Measurements from ENCODE around the gene CNTNAP2. TPM values are rescaled to one million over a fixed set of nuclear protein-coding genes. Genes with fewer than 3 reads are reported as not detected.

Gene CNTNAP2
- total RNA-seq, 2 donors from 2014 or later, result 0.37 TPM; not detected in 1

DNA sequence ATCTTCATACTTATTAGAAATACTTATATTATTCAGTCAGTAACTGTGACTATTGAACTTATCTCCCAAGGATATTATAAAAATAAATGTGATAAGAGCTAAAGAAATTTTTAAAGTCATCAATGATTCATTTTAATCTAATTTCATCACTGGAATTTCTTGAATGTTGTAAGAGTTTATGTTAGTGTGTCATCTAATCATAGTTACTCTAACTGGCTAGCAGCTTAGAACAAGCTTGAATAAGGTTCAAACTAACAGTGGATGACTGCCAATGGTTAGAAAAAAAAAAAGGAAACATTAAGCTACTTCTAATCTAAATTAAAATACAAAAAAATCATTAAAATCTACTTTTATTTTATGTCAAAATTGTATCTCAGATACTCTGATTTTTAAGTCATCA lies 1066.3 kb downstream of the CNTNAP2 start:
- no peaks in the 10 kb centered on the region for H3K36me3 Mint-ChIP-seq (ENCODE audit: low read depth)
- no peak for DNase-seq
- ATAC-seq, result no peak

DNA sequence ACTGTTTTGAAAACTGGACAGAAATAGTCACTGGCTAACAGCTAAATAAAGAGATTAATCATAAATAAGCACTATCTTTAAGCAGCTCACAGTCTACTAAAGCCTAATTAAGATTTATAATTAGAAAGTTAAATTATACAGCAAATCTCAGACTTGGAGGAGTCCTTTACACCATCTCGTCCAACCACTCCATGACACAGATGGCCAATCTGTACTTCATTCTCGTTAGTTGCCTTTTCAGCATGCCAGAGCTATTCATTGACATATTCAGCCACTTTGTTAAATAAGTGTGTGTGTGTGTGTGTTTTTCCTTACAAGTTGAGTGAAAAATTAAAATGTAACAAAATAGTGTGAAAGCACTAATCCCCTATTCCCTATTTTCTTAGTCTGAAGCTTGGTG lies 1066.7 kb downstream of the CNTNAP2 start:
- Mint-ChIP-seq H3K4me3 (no peak overlapping the region), H3K27ac (no peak overlapping the region), H3K4me1 (no peaks in the 10 kb centered on the region), H3K27me3 (no peaks in the 10 kb centered on the region), H3K36me3 (ENCODE audit: low read depth) (no peaks in the 10 kb centered on the region)
- no peak for ATAC-seq
- H3K9me3 ChIP-seq (ENCODE audit: control insufficient read depth, low read length, poor library complexity, severe bottlenecking), result no peaks in the 10 kb centered on the region
- DNase-seq, result no peak

More for the DNA sequence above, 1066.3 kb downstream of the CNTNAP2 start:
- Mint-ChIP-seq H3K27ac (no peak overlapping the region), H3K4me1 (no peaks in the 10 kb centered on the region), H3K27me3 (no peaks in the 10 kb centered on the region), H3K4me3 (no peak overlapping the region)
- no peaks in the 10 kb centered on the region for H3K9me3 ChIP-seq (ENCODE audit: control insufficient read depth, low read length, poor library complexity, severe bottlenecking)

DNA sequence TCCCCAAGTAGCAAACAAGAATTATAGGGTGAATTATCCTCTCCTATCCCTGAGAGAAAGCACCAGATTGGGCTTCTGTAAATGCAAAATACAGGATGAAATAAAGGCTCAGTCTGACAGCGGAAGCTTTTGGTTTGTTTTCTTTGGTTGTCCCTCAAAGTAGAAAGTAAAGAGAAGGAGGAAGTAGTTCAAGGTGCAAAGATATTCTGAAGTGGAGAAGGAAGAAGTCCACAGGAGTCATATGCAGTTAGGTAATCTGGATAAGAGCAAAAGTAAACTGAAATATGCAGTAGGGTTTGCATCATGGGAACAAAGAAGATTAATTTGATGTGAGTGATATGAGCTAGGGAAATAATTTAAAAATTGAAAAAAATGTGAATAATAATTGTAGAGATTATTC lies 1071.9 kb downstream of the CNTNAP2 start:
- Mint-ChIP-seq H3K27me3 (no peaks in the 10 kb centered on the region), H3K4me3 (no peak overlapping the region), H3K4me1 (no peaks in the 10 kb centered on the region), H3K27ac (no peak overlapping the region), H3K36me3 (ENCODE audit: low read depth) (no peaks in the 10 kb centered on the region)
- H3K9me3 ChIP-seq (ENCODE audit: control insufficient read depth, low read length, poor library complexity, severe bottlenecking), result no peaks in the 10 kb centered on the region
- DNase-seq (no peak), ATAC-seq (no peak)

- Mint-ChIP-seq H3K27ac (no peak overlapping the region), H3K27me3 (no peaks in the 10 kb centered on the region), H3K4me3 (no peak overlapping the region), H3K4me1 (no peaks in the 10 kb centered on the region), H3K36me3 (ENCODE audit: low read depth) (no peaks in the 10 kb centered on the region)
- ATAC-seq (no peak), DNase-seq (no peak)
- H3K9me3 ChIP-seq (ENCODE audit: control insufficient read depth, low read length, poor library complexity, severe bottlenecking), result no peaks in the 10 kb centered on the region
Measured at GRCh38 chr7:147193476-147193875, 1076.9 kb downstream of the CNTNAP2 start.

GRCh38 chr7:147196481-147196880 lies 1079.9 kb downstream of the CNTNAP2 start:
- Mint-ChIP-seq H3K4me1 (no peaks in the 10 kb centered on the region), H3K27ac (no peak overlapping the region), H3K4me3 (no peak overlapping the region), H3K27me3 (no peaks in the 10 kb centered on the region), H3K36me3 (ENCODE audit: low read depth) (no peaks in the 10 kb centered on the region)
- H3K9me3 ChIP-seq (ENCODE audit: control insufficient read depth, low read length, poor library complexity, severe bottlenecking), result no peaks in the 10 kb centered on the region
- ATAC-seq (no peak), DNase-seq (no peak)

- H3K36me3 Mint-ChIP-seq (ENCODE audit: low read depth), result no peaks in the 10 kb centered on the region
- H3K4me3 Mint-ChIP-seq, result no peak overlapping the region
- H3K9me3 ChIP-seq (ENCODE audit: control insufficient read depth, low read length, poor library complexity, severe bottlenecking), result no peaks in the 10 kb centered on the region
- no peaks in the 10 kb centered on the region for H3K27me3 Mint-ChIP-seq
- ATAC-seq (no peak), DNase-seq (no peak)
- no peaks in the 10 kb centered on the region for H3K4me1 Mint-ChIP-seq
- H3K27ac Mint-ChIP-seq, result no peak overlapping the region
Measured at GRCh38 chr7:147197006-147197405, 1080.4 kb downstream of the CNTNAP2 start.

GRCh38 chr7:147199868-147200267 lies 1083.3 kb downstream of the CNTNAP2 start:
- no peaks in the 10 kb centered on the region for H3K9me3 ChIP-seq (ENCODE audit: control insufficient read depth, low read length, poor library complexity, severe bottlenecking)
- Mint-ChIP-seq H3K27me3 (no peaks in the 10 kb centered on the region), H3K4me1 (no peaks in the 10 kb centered on the region), H3K36me3 (ENCODE audit: low read depth) (no peaks in the 10 kb centered on the region), H3K27ac (no peak overlapping the region), H3K4me3 (no peak overlapping the region)
- DNase-seq, result no peak
- ATAC-seq, result no peak

DNA sequence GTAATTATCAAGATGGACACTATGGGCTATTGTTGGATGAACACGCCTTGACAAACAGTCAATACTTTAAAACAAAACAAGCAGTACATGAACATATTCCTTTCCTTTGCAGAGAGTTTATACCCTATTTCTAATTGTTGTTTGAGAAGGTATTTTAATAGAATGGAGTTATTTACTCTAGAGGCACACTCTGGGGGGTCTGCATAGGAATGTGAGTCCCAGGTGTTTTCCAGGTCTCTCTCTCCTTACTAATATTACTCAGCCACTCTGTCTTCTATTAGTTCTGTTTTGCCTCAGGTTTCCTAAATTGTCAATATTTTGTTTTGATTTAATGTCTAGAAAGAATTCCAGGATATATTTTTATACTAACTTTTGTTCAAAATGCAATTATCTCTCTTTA lies 1091.4 kb downstream of the CNTNAP2 start:
- ATAC-seq (no peak), DNase-seq (no peak)
- no peaks in the 10 kb centered on the region for H3K9me3 ChIP-seq (ENCODE audit: control insufficient read depth, low read length, poor library complexity, severe bottlenecking)
- no peaks in the 10 kb centered on the region for H3K36me3 Mint-ChIP-seq (ENCODE audit: low read depth)
- no peaks in the 10 kb centered on the region for H3K4me1 Mint-ChIP-seq
- H3K27ac Mint-ChIP-seq, result no peak overlapping the region
- no peaks in the 10 kb centered on the region for H3K27me3 Mint-ChIP-seq
- no peak overlapping the region for H3K4me3 Mint-ChIP-seq

GRCh38 chr7:147231275-147231674 lies 1114.7 kb downstream of the CNTNAP2 start:
- Mint-ChIP-seq H3K27ac (no peak overlapping the region), H3K36me3 (ENCODE audit: low read depth) (no peaks in the 10 kb centered on the region), H3K4me3 (no peak overlapping the region), H3K27me3 (no peaks in the 10 kb centered on the region), H3K4me1 (no peaks in the 10 kb centered on the region)
- no peak for DNase-seq
- ATAC-seq, result no peak
- no peaks in the 10 kb centered on the region for H3K9me3 ChIP-seq (ENCODE audit: control insufficient read depth, low read length, poor library complexity, severe bottlenecking)

DNA sequence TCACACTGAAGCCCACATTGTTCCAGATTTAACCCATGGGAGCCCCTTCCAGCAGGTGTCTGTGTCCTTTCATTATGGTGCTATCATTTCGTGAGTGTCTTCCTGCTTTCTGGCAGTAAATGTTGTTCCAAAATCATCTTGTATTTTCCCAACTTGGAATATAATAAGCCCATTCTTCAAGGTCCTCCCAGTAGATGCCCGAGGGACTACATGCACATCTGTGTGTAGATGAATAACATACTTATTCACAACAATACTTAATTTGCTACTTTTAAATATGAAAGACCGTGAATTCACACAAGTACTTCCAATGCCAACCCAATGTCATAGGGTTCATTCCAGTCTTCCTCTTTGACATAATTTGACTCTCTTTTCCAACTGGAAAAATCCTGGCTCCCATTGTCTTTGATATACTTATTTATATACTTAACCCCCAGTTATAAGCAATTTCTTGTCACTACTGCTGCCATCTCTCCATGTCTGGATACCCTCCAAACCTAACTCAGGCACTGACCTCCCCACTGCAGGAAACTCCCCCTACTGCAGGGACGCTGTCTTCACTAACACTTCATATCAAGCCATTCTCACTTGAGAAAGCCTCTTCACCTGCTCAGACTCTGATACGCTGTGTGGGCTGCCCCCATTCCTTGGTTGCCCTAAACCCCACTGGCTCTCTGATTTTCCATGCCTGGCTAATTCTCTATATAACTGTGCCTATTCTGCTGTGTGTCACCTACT lies 1119.2 kb downstream of the CNTNAP2 start:
- Mint-ChIP-seq H3K27ac (no peak overlapping the region), H3K4me1 (no peaks in the 10 kb centered on the region), H3K27me3 (no peaks in the 10 kb centered on the region), H3K36me3 (ENCODE audit: low read depth) (no peaks in the 10 kb centered on the region), H3K4me3 (no peak overlapping the region)
- no peak for ATAC-seq
- no peaks in the 10 kb centered on the region for H3K9me3 ChIP-seq (ENCODE audit: control insufficient read depth, low read length, poor library complexity, severe bottlenecking)
- no peak for DNase-seq

DNA sequence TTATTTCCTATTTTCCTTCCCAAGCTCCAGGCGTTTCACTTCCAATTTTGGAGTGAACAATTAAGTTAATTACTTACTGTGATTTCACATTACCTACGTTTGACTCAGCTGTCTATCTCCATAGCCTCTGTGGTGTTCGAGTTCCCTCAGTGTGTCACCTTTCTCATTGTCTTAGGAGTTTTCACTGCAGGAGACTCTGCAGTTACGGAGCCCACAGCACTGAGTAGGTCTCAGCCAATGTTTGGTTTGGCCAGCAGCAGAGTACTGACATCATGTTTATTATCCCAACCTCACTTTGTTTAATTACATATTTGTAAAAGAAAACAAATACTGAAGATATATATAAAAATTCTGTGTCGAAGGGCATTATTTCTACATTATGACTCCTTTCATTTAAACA lies 1123.9 kb downstream of the CNTNAP2 start:
- H3K9me3 ChIP-seq (ENCODE audit: control insufficient read depth, low read length, poor library complexity, severe bottlenecking), result no peaks in the 10 kb centered on the region
- DNase-seq (no peak), ATAC-seq (no peak)
- Mint-ChIP-seq H3K4me1 (no peaks in the 10 kb centered on the region), H3K36me3 (ENCODE audit: low read depth) (no peaks in the 10 kb centered on the region), H3K4me3 (no peak overlapping the region), H3K27me3 (no peaks in the 10 kb centered on the region), H3K27ac (no peak overlapping the region)

DNA sequence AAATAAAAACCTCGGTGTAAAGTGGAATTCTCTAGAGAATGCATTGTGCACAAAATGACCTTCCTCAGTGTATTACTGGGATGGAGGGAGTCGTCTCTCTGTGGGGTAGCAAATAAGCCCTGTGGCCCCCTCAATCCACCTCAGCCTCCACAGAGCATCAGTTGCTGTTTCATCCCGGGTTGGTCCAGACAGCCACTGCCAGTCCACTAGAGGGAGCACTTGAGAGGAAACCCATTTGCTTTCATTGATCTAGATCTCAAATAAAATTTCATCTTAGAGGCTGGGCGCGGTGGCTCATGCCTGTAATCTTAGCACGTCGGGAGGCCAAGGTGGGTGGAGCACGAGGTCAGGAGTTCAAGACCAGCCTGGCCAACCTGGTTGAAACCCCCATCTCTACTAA lies 1128.7 kb downstream of the CNTNAP2 start:
- no peaks in the 10 kb centered on the region for H3K9me3 ChIP-seq (ENCODE audit: control insufficient read depth, low read length, poor library complexity, severe bottlenecking)
- ATAC-seq (no peak), DNase-seq (no peak)
- no peak overlapping the region for H3K27ac Mint-ChIP-seq
- H3K36me3 Mint-ChIP-seq (ENCODE audit: low read depth), result no peaks in the 10 kb centered on the region
- no peaks in the 10 kb centered on the region for H3K4me1 Mint-ChIP-seq
- H3K27me3 Mint-ChIP-seq, result no peaks in the 10 kb centered on the region
- no peak overlapping the region for H3K4me3 Mint-ChIP-seq

- no peaks in the 10 kb centered on the region for H3K27me3 Mint-ChIP-seq
- no peak overlapping the region for H3K4me3 Mint-ChIP-seq
- no peaks in the 10 kb centered on the region for H3K4me1 Mint-ChIP-seq
- ATAC-seq (no peak), DNase-seq (no peak)
- H3K9me3 ChIP-seq (ENCODE audit: control insufficient read depth, low read length, poor library complexity, severe bottlenecking), result no peaks in the 10 kb centered on the region
- H3K27ac Mint-ChIP-seq, result no peak overlapping the region
- H3K36me3 Mint-ChIP-seq (ENCODE audit: low read depth), result no peaks in the 10 kb centered on the region
Measured at GRCh38 chr7:147249956-147250355, 1133.4 kb downstream of the CNTNAP2 start.

DNA sequence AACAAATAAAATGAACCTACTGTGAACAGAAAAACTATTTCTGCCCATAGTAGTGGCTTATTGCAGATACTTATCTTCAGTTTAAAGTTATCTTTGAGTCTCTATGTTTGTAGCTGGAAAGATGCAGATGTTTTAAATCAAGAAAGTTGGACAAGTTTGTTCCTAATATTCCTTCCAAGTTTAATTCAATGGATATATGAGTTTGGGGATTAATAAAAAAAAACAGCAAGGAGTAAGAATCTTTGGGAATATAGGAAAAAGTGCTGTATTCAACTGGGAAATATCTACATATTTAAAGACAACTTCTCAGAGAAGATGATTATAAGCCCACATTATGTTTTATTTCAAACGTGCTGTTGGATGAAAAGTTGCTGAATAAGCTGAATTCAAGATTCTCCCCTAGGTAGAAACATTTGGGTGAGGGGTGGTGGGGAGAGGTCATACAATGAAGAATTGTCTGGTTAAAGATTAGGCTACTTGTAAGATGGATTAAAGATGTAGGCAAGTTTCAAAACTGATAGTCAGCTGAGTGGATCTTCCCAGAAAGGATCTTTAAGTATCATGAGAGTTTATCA lies 1135.2 kb downstream of the CNTNAP2 start:
- DNase-seq (no peak), ATAC-seq (no peak)
- H3K9me3 ChIP-seq (ENCODE audit: control insufficient read depth, low read length, poor library complexity, severe bottlenecking), result no peaks in the 10 kb centered on the region
- Mint-ChIP-seq H3K36me3 (ENCODE audit: low read depth) (no peaks in the 10 kb centered on the region), H3K27me3 (no peaks in the 10 kb centered on the region), H3K4me3 (no peak overlapping the region), H3K27ac (no peak overlapping the region), H3K4me1 (no peaks in the 10 kb centered on the region)
